Endometrial microvascular endothelial cells (primary cell): Measurements from ENCODE around the gene EPB41L5. TPM values are rescaled to one million over a fixed set of nuclear protein-coding genes. Genes with fewer than 3 reads are reported as not detected.
"Not testable (repeated sequence)": the region's sequence is repeated elsewhere in the genome, so short reads cannot be mapped to it uniquely, and the experiment has no call there.

Experiments
- in situ Hi-C: cut with HindIII; loops from 2 replicates; pipeline ENCODE4 v1.10.0; 2017; ENCODE audit warnings: low sequenced_read_pairs, low pct_unique_long_range_greater_than_20kb; ENCODE audit errors: inconsistent ontology term
- total RNA-seq: library from RNA; depleted of rRNA; stranded (reverse); fragments of >200 nt; gene quantifications from one replicate; pipeline ENCODE4 v1.2.3, GENCODE V29; 2015; ENCODE audit errors: inconsistent ontology term

The EPB41L5 gene
- total RNA-seq, 1 donor from 2014 or later, result 4.5 TPM

GRCh38 chr2:120132190-120132589, 119.3 kb downstream of the EPB41L5 start:
- in situ Hi-C loops, result no loop called here

GRCh38 chr2:120132691-120133090, 119.8 kb downstream of the EPB41L5 start:
- in situ Hi-C loops, result no loop called here

- in situ Hi-C loops, result no loop called here
These were observed 120.8 kb downstream of the EPB41L5 start for GRCh38 chr2:120133572-120134244.

GRCh38 chr2:120134263-120134662, 121.4 kb downstream of the EPB41L5 start:
- in situ Hi-C loops, result no loop called here

GRCh38 chr2:120135013-120135412, 122.1 kb downstream of the EPB41L5 start:
- in situ Hi-C loops, result not testable (repeated sequence)

DNA sequence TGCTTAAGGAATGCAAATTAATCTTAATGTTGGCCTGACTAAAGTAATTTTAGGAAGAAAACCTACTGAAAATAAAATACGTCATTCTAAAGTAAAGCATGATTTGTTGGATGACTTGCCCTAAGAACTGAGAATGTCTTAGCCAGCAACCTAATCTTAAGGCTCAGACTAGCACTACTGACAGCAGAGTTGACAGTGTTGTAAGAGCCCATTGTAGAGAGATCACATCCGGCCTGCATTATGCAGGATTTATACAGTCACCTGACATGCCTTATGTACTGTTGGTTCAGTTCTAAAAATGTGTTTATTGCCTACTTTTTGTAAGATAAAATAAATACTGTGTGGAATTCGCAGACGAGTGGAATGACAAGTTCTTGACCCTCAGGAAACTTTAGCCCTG, 128.0 kb downstream of the EPB41L5 start:
- in situ Hi-C loops, result no loop called here

GRCh38 chr2:120141300-120142069, 128.6 kb downstream of the EPB41L5 start:
- in situ Hi-C loops, result no loop called here

GRCh38 chr2:120142528-120143219, 129.8 kb downstream of the EPB41L5 start:
- in situ Hi-C loops, result no loop called here

GRCh38 chr2:120148229-120148628, 135.4 kb downstream of the EPB41L5 start:
- in situ Hi-C loops, result no loop called here

DNA sequence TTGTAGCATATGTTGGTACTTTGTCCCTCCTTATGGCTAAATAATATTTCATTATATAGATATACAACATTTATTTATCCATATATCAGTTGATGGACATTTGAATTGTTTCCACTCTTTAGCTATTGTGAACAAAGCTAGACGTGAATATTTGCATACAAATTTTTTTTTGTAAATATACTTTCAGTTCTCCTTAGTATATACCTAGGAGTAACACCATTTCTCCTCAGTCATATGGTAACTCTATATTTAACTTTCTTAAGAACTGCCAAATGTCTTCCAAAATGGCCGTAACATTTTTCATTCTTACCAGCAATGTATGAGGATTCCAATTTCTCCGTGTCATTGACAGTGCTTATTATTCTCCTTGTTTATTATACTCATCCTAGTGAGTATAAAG, 135.8 kb downstream of the EPB41L5 start:
- in situ Hi-C loops, result no loop called here

- in situ Hi-C loops, result no loop called here
These were observed 136.5 kb downstream of the EPB41L5 start for GRCh38 chr2:120149406-120149805.

DNA sequence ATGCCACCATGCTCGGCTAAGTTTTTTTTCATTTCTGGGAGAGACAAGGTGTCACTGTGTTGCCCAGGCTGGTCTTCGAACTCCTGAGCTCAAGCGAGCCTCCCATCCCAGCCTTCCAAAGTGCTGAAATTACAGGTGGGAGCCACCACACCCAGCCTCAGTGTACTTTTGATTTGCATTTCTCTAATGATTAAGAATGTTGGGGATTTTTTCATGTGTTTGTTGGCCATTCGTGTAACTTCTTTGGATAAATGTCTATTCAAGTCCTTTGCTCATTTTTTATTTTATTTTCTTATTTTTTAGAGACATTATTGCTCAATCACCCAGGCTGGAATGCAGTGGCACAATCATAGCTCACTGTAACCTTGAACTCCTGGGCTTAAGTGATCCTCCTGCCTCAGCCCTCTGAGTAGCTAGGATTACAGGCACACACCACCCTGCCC, 137.2 kb downstream of the EPB41L5 start:
- in situ Hi-C loops, result no loop called here

GRCh38 chr2:120155308-120155707, 142.4 kb downstream of the EPB41L5 start:
- in situ Hi-C loops, result no loop called here

DNA sequence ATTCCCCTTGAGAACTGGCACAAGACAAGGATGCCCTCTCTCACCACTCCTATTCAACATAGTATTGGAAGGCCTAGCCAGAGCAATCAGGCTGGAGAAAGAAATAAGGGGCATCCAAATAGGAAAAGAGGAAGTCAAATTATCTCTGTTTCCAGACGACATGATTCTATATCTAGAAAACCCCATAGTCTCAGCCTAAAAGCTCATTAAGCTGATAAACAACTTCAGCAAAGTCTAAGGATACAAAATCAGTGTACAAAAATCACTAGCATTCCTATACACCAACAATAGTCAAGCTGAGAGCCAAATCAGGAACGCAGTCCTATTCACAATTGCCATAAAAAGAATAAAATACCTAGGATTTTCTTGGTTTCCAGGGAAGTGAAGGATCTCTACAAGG, 145.8 kb downstream of the EPB41L5 start:
- in situ Hi-C loops, result not testable (repeated sequence)

GRCh38 chr2:120161190-120161589, 148.3 kb downstream of the EPB41L5 start:
- in situ Hi-C loops, result no loop called here

GRCh38 chr2:120162716-120163115, 149.8 kb downstream of the EPB41L5 start:
- in situ Hi-C loops, result no loop called here

- in situ Hi-C loops, result no loop called here
These were observed 154.4 kb downstream of the EPB41L5 start for GRCh38 chr2:120167272-120167671.

GRCh38 chr2:120169020-120169419, 156.1 kb downstream of the EPB41L5 start:
- in situ Hi-C loops, result no loop called here

- in situ Hi-C loops, result no loop called here
These were observed 162.2 kb downstream of the EPB41L5 start for GRCh38 chr2:120174963-120175581.
